Lower leg skin (tissue), 4 donors: ENCODE results near the gene CDK3. TPM values are rescaled to one million over a fixed set of nuclear protein-coding genes. Genes with fewer than 3 reads are reported as not detected.

Experiments used
- DNase-seq, 2 donors: peaks; one replicate each; pipeline ENCODE4 v3.0.0-alpha.2; 2019; ENCODE audit warnings: low spot score in 2 of 2
- H3K4me3 ChIP-seq: fragments of 200-600 bp; sonication (generic); 2 replicates; pipeline ENCODE4 v1.5.1; 2017; ENCODE audit warnings: mild to moderate bottlenecking, low read depth; ENCODE audit not compliant: poor library complexity, severe bottlenecking
- CTCF ChIP-seq, 3 donors: fragments of 450-650 bp; IDR thresholded peaks; one replicate each; pipeline ENCODE4 v1.5.1; 2016; ENCODE audit warnings: antibody characterized with exemption in 3 of 3, mild to moderate bottlenecking in 3 of 3, moderate library complexity in 2 of 3
- POLR2A ChIP-seq, 2 donors: fragments of 450-650 bp; IDR thresholded peaks; one replicate each; pipeline ENCODE4 v1.6.1; 2016 to 2017; ENCODE audit warnings: antibody characterized with exemption in 2 of 2, mild to moderate bottlenecking in 1 of 2, moderate library complexity in 1 of 2
- WGBS, 2 donors: methylation state at CpG; one replicate each; pipeline ENCODE4 v1.1.5; 2018; 5-methylcytosine and 5-hydroxymethylcytosine counted together
- intact Hi-C: fragments of 100-400 bp; cut with DNase I; formaldehyde crosslinking; loops from one replicate; pipeline ENCODE4 v1.15.0; 2023; ENCODE audit warnings: low total_unique reads
- total RNA-seq, 4 donors: library from RNA; depleted of rRNA; stranded (reverse); fragments of >200 nt; gene quantifications; one replicate each; pipeline ENCODE4 v1.1.0, GENCODE V29; 2016

The CDK3 gene
- total RNA-seq, 4 donors from 2014 or later, result 2.7 to 8.4 (median 4.5) TPM

GRCh38 chr17:76046064-76046463 lies 45.4 kb downstream of the CDK3 start:
- TF ChIP-seq POLR2A (IDR thresholded peaks at IDR 0.05), result no peak
- no peak for TF ChIP-seq CTCF (IDR thresholded peaks at IDR 0.05)
- WGBS, 2 donors, result 73 to 85% methylated on average over 8 of the region's 8 CpGs
- no peak for DNase-seq
- H3K4me3 ChIP-seq, result no peak overlapping the region
- intact Hi-C loops, result no loop called here

- H3K4me3 ChIP-seq, result no peak overlapping the region
- TF ChIP-seq POLR2A (IDR thresholded peaks at IDR 0.05), result no peak
- TF ChIP-seq CTCF (IDR thresholded peaks at IDR 0.05), result no peak
- no peak for DNase-seq
- intact Hi-C loops, result no loop called here
- WGBS, 2 donors, result 76 to 87% methylated on average over 9 of the region's 9 CpGs
These were observed 47.5 kb downstream of the CDK3 start for GRCh38 chr17:76048025-76048605.

GRCh38 chr17:76048711-76049110 lies 48.1 kb downstream of the CDK3 start:
- TF ChIP-seq POLR2A (IDR thresholded peaks at IDR 0.05) (no peak), CTCF (IDR thresholded peaks at IDR 0.05) (no peak)
- WGBS, 2 donors, result 72 to 79% methylated on average over 9 of the region's 9 CpGs
- DNase-seq, result no peak
- no peak overlapping the region for H3K4me3 ChIP-seq
- intact Hi-C loops, result no loop called here

GRCh38 chr17:76049239-76049638 lies 48.6 kb downstream of the CDK3 start:
- no peak overlapping the region for H3K4me3 ChIP-seq
- intact Hi-C loops, result no loop called here
- WGBS, 2 donors, result 77 to 86% methylated on average over 3 of the region's 3 CpGs
- no peak for TF ChIP-seq CTCF (IDR thresholded peaks at IDR 0.05)
- no peak for TF ChIP-seq POLR2A (IDR thresholded peaks at IDR 0.05)
- DNase-seq, result no peak

- intact Hi-C loops, result no loop called here
- 87 to 88% methylated on average over 15 of the region's 15 CpGs for WGBS, 2 donors
- TF ChIP-seq POLR2A (IDR thresholded peaks at IDR 0.05) (no peak), CTCF (IDR thresholded peaks at IDR 0.05) (no peak)
- H3K4me3 ChIP-seq, result no peak overlapping the region
- no peak for DNase-seq
These were observed 49.3 kb downstream of the CDK3 start for GRCh38 chr17:76049836-76050537.
